Skeletal muscle satellite cell (primary cell): Measurements from ENCODE around the gene CD59.
"Not testable (repeated sequence)": the region's sequence is repeated elsewhere in the genome, so short reads cannot be mapped to it uniquely, and the experiment has no call there.

Experiments used
- H3K27me3 ChIP-seq: 2 replicates; pipeline ENCODE4 v1.7.0; 2013; ENCODE audit warnings: low read length; ENCODE audit not compliant: control insufficient read depth, insufficient read depth
- H3K36me3 ChIP-seq: 2 replicates; pipeline ENCODE4 v1.7.0; 2013; ENCODE audit warnings: mild to moderate bottlenecking, control low read depth, low read length; ENCODE audit not compliant: insufficient read depth
- H3K4me1 ChIP-seq: 2 replicates; pipeline ENCODE4 v1.7.0; 2013; ENCODE audit warnings: low read length; ENCODE audit not compliant: control insufficient read depth, insufficient read depth
- H3K4me2 ChIP-seq: 2 replicates; pipeline ENCODE4 v1.7.0; 2013; ENCODE audit warnings: mild to moderate bottlenecking, low read length
- H3K4me3 ChIP-seq: 2 replicates; pipeline ENCODE4 v1.7.0; 2013; ENCODE audit warnings: low read length
- H3K9ac ChIP-seq: 2 replicates; pipeline ENCODE4 v1.7.0; 2013; ENCODE audit warnings: mild to moderate bottlenecking, low read depth, low read length, moderate library complexity
- H3K9me3 ChIP-seq: replicated peaks from 2 replicates; pipeline ENCODE4 v1.7.0; 2013; ENCODE audit warnings: mild to moderate bottlenecking, control low read depth, low read length

Gene CD59

DNA sequence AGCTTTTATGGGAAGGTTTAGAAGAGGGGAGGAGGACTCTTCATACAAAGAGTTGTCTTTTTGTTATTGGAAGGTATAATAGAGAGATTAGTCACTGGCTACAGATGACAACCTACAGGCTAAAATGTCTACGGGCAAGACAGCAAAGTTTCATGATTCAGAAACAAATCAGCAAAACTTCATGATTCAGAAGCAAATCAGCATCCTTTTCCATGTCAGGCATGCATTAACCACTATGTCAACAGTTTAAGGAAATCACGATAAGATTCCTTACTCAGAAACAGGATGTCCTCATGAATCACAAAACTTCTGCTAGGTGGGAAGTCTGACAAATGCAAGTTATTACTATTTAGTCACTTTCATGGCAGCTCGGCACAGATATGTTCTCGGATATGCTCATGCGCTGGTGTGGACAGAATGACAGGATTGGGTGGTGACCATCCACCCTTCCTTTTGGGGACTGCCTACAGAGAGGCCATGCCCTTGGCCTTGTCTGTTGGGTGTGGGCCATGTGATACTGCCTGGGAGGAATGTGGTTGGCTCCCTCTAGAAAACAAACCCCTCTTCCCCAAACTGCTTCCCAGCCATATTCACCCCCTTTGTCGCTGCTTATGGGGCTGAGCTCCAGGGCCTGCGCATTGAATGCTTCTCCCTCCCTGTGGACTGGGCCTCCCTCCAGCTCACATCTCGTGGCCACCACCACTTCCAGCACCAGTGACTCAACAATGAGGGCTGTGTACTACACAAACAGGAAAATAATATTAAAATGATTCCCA lies 45.7 kb downstream of the CD59 start:
- H3K9me3 ChIP-seq = no peaks in the 10 kb centered on the region
- H3K27me3 ChIP-seq = no peaks in the 10 kb centered on the region
- H3K36me3 ChIP-seq = no peaks in the 10 kb centered on the region
- H3K9ac ChIP-seq = peak overlapping the region; percentile 90
- peaks cover 69% of the 10 kb centered on the region for H3K4me1 ChIP-seq
- no peak overlapping the region for H3K4me3 ChIP-seq
- peak overlapping the region; percentile 77 for H3K4me2 ChIP-seq

DNA sequence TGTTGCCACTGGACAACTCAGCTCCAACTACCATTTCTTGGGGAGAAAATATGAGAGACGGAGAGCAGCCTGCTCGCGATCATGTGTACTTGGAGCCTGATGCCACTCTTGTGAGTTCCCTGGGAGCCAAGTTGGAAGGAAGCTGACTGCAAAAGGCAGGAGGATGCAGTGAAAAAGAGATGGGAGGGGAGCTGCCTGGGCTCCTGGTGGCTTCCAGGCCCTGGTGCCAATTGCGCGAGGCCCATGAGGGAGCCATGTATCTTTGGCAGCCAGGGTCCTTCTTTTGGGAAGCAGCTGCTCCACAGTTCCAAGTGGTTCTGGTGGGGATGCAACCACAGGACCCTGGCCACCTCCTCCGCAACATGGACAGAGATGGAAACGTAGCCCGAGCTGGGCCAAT lies 46.7 kb downstream of the CD59 start:
- Histone ChIP-seq H3K4me1 (peaks cover 63% of the 10 kb centered on the region), H3K9me3 (no peaks in the 10 kb centered on the region), H3K9ac (peak overlapping the region; percentile 87), H3K36me3 (no peaks in the 10 kb centered on the region), H3K27me3 (no peaks in the 10 kb centered on the region), H3K4me3 (peak overlapping the region; percentile 56), H3K4me2 (peak overlapping the region; percentile 63)

DNA sequence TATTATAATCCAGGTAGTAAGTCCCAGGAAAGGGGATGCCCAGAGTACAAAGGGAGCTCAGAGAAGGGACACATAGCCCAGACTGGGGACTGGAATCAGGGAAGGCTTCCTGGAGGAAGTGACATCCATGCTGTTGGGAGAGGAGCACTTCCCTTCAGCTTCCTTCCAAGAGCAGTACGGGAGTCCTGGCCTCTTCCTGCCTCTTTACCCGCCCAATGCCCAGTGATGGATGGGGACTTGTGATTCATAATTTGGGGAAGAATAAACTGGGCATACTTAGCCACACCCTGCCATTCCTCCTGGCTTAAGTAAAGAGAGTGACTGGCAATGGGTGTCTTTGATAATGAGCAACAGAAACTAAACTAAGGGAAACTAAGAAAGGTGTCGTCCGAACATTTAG lies 47.1 kb downstream of the CD59 start:
- H3K36me3 ChIP-seq = no peaks in the 10 kb centered on the region
- H3K27me3 ChIP-seq = no peaks in the 10 kb centered on the region
- peak overlapping the region; percentile 87 for H3K9ac ChIP-seq
- H3K4me1 ChIP-seq = peaks cover 59% of the 10 kb centered on the region
- H3K4me2 ChIP-seq = peak overlapping the region; percentile 63
- H3K4me3 ChIP-seq = peak overlapping the region; percentile 56
- no peaks in the 10 kb centered on the region for H3K9me3 ChIP-seq

DNA sequence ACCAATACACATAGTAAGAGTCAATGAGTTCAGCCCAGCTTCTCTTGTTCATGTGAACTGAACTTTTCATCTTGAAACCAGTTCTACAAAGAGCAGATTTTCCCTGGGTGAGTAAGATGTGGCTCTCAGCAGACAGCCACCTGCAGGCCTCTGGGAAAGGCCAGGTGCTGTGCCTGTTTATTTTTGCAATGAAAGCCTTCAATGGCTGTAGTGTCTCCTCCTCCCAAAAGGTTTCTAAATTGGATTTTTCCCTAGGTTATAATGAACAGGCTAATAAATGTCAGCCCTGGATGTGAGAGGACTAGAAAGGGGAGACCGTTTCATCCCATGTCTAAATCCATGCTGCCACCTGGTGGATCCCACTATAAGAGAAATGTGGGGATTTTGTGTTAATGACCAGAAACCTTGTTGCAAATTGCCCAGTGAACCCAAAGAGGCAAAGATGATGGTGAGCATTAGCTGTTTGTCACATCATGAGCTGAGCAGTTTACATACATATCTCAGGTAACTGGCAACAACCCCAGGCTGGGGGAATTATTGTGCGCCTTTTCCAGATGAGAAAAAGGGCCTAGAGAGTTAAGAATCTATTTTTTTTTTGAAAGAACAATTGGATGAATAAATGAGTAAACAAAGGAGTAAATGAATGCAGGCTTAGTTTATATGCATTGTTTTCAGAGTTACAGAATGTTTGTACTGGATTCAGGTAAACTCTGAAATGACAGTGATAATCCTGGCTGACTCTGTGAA lies 48.3 kb downstream of the CD59 start:
- no peaks in the 10 kb centered on the region for H3K9me3 ChIP-seq
- H3K4me1 ChIP-seq = peaks cover 48% of the 10 kb centered on the region
- H3K36me3 ChIP-seq = no peaks in the 10 kb centered on the region
- no peak overlapping the region for H3K4me2 ChIP-seq
- no peaks in the 10 kb centered on the region for H3K27me3 ChIP-seq
- H3K4me3 ChIP-seq = no peak overlapping the region
- H3K9ac ChIP-seq = peak overlapping the region; percentile 87

DNA sequence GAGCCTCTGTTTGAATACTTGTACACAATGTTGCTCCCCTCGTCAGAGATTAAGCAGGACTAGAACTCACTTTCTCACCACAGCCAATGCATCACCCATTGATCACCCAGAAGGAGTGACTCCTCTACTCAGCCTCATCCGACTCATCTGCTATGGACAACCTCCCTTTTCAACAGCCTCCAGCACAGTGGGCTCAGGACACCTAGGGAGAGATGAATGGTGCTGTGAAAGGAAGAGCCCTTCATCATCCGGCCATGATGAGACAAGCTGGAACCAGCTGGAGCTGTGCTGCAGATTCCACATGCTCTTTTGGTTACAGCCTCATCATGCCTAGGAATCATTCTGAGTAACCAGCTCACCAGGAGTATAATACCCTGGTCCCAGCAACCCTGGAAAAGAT lies 51.1 kb downstream of the CD59 start:
- Histone ChIP-seq H3K4me2 (no peak overlapping the region), H3K9ac (no peak overlapping the region), H3K4me3 (no peak overlapping the region), H3K9me3 (no peaks in the 10 kb centered on the region), H3K4me1 (peaks cover 25% of the 10 kb centered on the region), H3K36me3 (no peaks in the 10 kb centered on the region), H3K27me3 (no peaks in the 10 kb centered on the region)

DNA sequence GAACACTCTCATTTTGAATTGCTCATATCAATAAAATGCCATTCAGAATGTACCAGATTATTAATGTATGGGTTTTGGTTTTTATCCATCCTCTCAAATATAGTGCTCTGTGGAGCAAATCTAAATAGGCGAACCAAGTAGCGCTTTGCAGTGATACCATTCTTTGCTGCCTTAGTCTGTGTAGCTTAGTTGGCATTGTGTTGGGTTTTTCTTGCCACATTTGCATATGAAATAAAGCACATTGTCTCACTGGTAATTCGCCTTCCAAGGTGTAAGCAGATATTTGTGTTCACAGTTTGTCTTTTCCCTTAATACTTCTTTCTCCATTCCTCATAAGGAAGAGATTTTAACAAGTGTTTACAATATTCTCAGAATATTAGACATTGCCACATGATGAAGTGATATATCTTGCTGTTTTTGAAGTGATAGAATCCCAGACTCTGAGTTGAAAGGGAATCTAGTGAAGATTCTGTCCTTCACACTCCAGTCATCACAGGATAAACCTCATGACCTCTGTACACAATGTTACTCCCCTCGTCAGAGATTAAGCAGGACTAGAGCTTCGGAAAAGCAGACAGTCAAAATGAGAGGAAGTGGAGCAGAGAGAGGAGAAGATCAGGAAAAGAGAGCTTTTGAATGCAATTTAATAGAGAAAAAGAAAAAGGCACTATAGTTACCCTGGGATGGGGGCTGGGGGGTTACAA lies 52.1 kb downstream of the CD59 start:
- H3K27me3 ChIP-seq = no peaks in the 10 kb centered on the region
- no peaks in the 10 kb centered on the region for H3K9me3 ChIP-seq
- H3K4me2 ChIP-seq = no peak overlapping the region
- H3K36me3 ChIP-seq = no peaks in the 10 kb centered on the region
- H3K4me3 ChIP-seq = no peak overlapping the region
- no peak overlapping the region for H3K9ac ChIP-seq
- peaks cover 16% of the 10 kb centered on the region for H3K4me1 ChIP-seq

DNA sequence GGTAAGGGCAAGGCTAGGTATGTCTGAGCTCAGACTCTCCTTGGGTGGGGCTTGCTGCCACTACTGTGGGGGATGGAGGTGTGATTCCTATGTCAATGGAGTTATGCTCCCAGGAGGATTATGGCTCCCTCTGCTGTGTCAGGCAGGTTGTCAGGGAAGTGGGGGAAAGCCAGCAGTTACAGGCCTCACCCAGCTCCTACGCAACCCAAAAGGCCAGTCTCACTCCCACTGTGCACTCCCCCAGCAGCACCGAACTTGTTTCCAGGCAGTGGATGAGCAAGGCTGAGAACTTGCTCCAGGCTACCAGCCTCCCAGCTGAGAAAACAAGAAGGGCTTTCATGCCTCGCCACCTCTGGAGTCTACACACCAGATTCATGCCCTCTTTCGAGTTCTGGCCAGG lies 53.8 kb downstream of the CD59 start:
- no peaks in the 10 kb centered on the region for H3K9me3 ChIP-seq
- H3K27me3 ChIP-seq = no peaks in the 10 kb centered on the region
- H3K4me2 ChIP-seq = no peak overlapping the region
- H3K4me3 ChIP-seq = no peak overlapping the region
- peaks cover 4% of the 10 kb centered on the region for H3K4me1 ChIP-seq
- H3K36me3 ChIP-seq = no peaks in the 10 kb centered on the region
- no peak overlapping the region for H3K9ac ChIP-seq

DNA sequence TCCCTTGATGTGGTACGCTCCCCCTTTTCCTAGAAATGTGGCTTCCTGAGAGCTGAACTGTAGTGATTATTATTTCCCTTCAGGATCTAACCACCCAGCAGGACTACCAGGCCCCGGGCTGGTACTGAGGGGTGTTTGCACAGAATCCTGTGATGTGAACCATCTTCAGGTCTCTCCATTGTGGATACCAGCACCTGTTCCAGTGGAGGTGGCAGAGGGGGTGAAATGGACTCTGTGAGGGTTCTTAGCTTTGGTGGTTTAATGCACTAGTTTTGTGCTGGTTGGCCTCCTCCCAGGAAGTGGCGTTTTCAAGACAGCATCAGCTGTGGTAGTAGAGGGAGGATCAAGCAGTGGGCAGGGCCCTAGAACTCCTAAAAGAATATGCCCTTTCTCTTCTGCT lies 54.2 kb downstream of the CD59 start:
- Histone ChIP-seq H3K4me1 (peaks cover 4% of the 10 kb centered on the region), H3K4me2 (no peak overlapping the region), H3K9me3 (no peaks in the 10 kb centered on the region), H3K9ac (no peak overlapping the region), H3K4me3 (no peak overlapping the region), H3K27me3 (no peaks in the 10 kb centered on the region), H3K36me3 (no peaks in the 10 kb centered on the region)

DNA sequence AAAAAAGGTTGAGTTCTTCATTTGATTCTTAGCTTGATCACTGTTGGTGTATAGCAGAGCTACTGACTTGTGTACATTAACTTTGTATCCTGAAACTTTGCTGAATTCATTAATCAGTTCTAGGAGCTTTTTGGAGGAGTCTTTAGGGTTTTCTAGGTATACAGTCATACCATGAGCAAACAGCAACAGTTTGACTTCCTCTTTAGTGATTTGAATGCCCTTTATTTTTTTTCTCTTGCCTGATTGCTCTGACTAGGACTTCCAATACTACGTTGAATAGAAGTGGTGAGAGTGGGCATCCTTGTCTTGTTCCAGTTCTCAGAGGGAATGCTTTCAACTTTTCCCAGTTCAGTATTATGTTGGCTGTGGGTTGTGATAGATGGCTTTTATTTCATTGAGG lies 57.6 kb downstream of the CD59 start:
- not testable (repeated sequence) for H3K4me1 ChIP-seq, H3K36me3 ChIP-seq, H3K9ac ChIP-seq, H3K4me3 ChIP-seq, H3K4me2 ChIP-seq, H3K9me3 ChIP-seq, H3K27me3 ChIP-seq

DNA sequence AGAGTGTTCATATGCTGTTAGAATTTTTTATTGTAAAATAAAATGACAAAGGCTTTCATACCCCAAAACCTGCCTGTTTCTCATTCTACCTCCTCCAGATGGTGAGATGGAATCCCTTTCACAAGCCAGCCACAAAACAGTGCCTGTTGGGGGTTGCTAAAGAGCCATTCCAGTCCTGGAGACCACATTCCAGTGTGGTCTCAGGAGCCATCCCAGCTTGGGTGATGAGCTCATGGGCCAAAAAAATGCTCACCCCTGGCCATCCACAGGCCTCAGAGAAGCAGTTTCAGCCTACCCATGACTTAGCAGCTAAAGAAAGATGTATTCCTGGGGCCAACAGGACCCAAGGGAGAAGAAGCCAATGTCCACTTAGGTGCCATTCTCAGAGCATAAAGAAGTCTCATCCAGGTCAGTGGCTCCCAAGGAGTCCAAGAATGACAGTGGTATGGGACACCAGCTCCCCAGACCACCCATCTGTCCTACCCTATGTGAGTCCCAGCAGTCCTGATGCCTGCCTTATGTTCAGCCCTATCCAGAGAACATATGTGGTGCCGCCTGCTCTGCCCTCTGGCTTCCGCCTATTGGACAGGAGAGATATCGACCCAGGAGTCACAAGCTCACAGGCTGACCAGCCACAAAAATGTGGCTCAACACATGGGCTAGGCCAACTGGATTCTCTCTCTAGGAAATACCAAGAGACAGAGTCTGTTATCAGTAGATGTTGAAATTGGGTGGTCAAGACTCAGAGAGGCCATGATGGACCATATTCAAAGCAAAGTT lies 62.0 kb downstream of the CD59 start:
- no peaks in the 10 kb centered on the region for H3K9me3 ChIP-seq
- no peak overlapping the region for H3K4me2 ChIP-seq
- H3K4me3 ChIP-seq = no peak overlapping the region
- peaks cover 16% of the 10 kb centered on the region for H3K4me1 ChIP-seq
- H3K9ac ChIP-seq = no peak overlapping the region
- H3K36me3 ChIP-seq = no peaks in the 10 kb centered on the region
- H3K27me3 ChIP-seq = no peaks in the 10 kb centered on the region

DNA sequence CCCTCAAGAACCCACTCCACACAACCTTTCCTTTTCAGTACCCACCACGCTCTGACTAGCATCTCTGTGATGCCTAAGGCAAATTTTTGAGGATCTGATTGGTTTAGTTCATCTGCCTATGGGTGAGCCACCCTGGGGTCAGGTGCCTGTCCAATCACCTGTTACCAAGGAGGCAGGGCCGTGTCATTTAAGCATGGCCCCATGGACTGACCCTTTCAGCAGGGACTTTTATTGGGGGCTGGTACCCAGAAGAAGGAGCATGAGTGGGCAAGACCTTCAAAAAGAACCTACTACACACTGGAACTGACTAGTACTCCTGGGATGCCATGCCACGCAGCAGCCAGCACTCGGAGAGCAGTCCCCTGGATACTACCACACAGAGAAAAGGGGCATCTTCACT lies 64.0 kb downstream of the CD59 start:
- H3K9me3 ChIP-seq = no peaks in the 10 kb centered on the region
- peaks cover 5% of the 10 kb centered on the region for H3K36me3 ChIP-seq
- H3K4me1 ChIP-seq = peaks cover 16% of the 10 kb centered on the region
- H3K4me3 ChIP-seq = no peak overlapping the region
- no peak overlapping the region for H3K4me2 ChIP-seq
- H3K27me3 ChIP-seq = no peaks in the 10 kb centered on the region
- no peak overlapping the region for H3K9ac ChIP-seq
